AG10803 (cell line): Measurements from ENCODE around the gene SMAD6.

Source experiments
- DNase-seq: peaks from one replicate; pipeline ENCODE4 v3.0.0; 2010; ENCODE audit warnings: low read depth
- H3K4me3 ChIP-seq: 2 replicates; pipeline ENCODE4 v1.5.1; 2011; ENCODE audit warnings: mild to moderate bottlenecking, low read length, control low read depth
- TF ChIP-seq, protein P1 (sequence below): conservative IDR thresholded peaks from 2 replicates; pipeline ENCODE4 v1.5.1; 2011; ENCODE audit warnings: mild to moderate bottlenecking, low read length, control low read depth, inconsistent platforms

Gene SMAD6

DNA sequence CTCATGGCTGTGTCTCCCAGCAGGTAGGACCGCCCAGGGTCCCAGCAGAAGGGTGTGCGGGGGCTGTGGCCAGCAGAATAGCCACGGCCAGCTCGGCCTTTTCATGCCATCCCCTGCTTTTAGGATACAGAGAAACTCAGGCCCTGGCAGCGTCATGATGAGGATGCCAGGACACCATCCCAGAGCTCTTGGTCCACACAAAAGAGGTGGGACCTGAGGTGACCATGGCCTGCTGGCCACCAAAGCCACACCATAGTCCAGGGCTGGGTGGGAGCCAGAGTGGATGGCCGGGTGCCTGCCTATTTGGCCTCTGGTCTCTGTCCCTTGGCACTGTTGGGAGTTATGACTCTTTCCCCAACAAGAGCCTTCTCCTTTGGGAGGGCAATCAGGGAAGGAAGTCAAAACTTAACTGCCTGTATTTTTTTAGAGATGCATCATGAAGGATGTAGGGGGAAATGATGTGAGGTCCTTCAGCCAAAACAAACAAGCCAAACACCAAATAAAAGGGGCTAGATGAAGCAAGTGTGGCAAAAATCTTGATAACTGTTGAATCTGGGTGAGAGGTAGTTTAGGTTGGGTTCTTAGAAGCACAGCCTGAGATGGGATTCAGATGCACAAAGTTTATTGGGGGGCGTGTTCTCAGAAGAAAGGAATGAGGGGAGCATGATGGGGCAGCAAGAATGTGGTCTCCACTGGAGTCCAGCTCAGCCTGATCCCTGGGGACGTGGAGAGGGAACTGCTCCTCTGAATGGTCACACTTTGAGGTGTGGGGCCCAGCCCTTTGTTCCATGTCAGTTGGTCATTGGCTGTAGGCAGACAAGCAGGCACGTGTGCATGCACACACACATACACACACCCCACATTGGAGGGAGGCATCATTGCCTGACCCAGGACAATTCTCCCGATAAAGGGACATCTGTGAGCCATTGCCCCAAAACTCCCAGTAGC, 33.2 kb downstream of the SMAD6 start:
- TF ChIP-seq, protein P1, sequence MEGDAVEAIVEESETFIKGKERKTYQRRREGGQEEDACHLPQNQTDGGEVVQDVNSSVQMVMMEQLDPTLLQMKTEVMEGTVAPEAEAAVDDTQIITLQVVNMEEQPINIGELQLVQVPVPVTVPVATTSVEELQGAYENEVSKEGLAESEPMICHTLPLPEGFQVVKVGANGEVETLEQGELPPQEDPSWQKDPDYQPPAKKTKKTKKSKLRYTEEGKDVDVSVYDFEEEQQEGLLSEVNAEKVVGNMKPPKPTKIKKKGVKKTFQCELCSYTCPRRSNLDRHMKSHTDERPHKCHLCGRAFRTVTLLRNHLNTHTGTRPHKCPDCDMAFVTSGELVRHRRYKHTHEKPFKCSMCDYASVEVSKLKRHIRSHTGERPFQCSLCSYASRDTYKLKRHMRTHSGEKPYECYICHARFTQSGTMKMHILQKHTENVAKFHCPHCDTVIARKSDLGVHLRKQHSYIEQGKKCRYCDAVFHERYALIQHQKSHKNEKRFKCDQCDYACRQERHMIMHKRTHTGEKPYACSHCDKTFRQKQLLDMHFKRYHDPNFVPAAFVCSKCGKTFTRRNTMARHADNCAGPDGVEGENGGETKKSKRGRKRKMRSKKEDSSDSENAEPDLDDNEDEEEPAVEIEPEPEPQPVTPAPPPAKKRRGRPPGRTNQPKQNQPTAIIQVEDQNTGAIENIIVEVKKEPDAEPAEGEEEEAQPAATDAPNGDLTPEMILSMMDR: no peak
- DNase-seq: no peak
- H3K4me3 ChIP-seq: no peak overlapping the region

GRCh38 chr15:66735909-66736305, 33.9 kb downstream of the SMAD6 start:
- TF ChIP-seq, protein P1: no peak
- H3K4me3 ChIP-seq: no peak overlapping the region
- no peak for DNase-seq

DNA sequence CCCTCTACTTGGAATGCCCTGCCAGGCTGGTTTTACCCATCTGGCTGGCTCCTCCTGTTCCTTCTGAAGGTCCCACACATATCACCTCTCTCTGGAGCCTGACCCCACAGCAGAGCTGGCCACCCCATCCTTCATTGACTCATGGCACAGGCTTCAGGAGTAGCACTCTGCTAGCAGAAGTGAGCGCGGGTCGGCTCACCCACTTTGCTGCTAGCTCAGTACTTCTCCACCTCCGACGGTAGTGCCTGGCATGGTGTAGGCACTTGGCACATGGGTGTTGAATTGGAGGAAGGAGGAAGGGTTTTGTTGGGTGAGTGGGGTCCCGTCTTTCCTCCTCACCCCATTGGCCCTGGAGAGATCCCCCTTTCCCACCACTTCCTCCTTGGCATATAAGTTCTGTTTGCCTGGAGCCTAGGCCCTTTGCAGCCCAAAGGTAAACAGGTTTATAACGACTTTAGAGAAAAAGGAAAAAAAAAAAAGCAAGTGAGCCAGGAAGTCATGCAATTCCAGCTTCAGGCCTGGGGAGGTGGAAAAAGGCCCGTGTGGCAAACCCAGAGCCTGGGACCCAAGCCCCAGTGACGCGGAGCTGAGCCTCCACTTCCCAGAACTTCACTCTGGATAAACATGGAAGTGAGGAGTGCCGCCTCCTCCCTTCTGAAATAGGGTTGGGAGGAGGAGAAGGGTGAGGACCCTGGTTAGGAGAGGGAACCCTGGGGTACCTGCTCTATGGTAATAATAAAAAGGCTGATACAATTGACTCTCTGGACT, 35.4 kb downstream of the SMAD6 start:
- no peak for DNase-seq
- H3K4me3 ChIP-seq: no peak overlapping the region
- TF ChIP-seq, protein P1: no peak

DNA sequence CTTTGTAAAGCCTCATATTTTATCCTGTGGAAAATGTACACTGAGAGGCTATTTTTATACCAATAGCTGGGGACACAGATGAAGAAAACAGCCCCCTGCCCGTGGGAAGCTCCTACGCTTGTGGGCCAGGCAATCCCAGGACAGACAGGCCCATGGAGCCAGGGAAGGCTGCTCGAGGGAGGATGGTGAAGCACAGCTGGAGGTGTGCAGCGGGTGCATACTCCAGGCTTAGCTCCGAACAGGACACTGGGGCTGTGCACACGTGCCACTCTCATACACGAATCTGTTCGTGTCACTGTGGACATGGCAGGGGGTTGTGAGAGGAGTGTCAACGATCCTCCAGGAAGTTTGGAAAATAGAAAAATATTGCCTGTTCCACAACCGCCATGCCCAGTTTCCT, 36.1 kb downstream of the SMAD6 start:
- no peak overlapping the region for H3K4me3 ChIP-seq
- no peak for DNase-seq
- TF ChIP-seq, protein P1: no peak

GRCh38 chr15:66738595-66738994, 36.6 kb downstream of the SMAD6 start:
- TF ChIP-seq, protein P1: no peak
- DNase-seq: no peak
- H3K4me3 ChIP-seq: no peak overlapping the region

DNA sequence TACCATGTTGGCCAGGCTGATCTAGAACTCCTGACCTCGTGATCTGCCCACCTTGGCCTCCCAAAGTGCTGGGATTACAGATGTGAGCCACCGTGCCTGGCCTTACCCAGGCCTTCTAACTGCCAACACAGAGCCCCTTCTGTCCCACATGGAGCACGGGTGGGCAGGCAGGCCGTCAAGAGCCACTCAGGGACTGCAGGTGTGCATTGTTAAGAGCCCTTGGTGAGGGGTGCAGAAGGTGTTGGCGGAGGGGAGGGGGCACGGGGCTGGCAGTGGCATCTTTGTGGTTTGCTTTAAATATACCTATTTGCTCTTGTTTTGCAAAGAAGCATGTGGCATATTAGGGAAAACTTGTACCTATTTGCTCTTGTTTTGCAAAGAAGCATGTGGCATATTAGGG, 37.3 kb downstream of the SMAD6 start:
- TF ChIP-seq, protein P1: no peak
- no peak for DNase-seq
- H3K4me3 ChIP-seq: no peak overlapping the region
